CD4-positive, alpha-beta T cell (primary cell): ENCODE measurements around the gene POR. TPM values are rescaled to one million over a fixed set of nuclear protein-coding genes. Genes with fewer than 3 reads are reported as not detected.
"Not testable (repeated sequence)": the region's sequence is repeated elsewhere in the genome, so short reads cannot be mapped to it uniquely, and the experiment has no call there.

Source experiments
- ATAC-seq: fragments of 200-7000 bp; cut with Tn5 transposase; one replicate; pipeline ENCODE4 v1.10.0; 2022; ENCODE audit warnings: mild to moderate bottlenecking; ENCODE audit not compliant: poor library complexity
- CTCF ChIA-PET: fragments of 350-600 bp; sonication (Branson Sonifier 250); formaldehyde crosslinking; loops from one replicate; lab custom pipeline; 2021; ENCODE audit warnings: antibody characterized with exemption, inconsistent platforms; lab: Charles Lee
- POLR2A ChIA-PET: fragments of 350-600 bp; sonication (Branson Sonifier 250); formaldehyde crosslinking; loops from one replicate; lab custom pipeline; 2021; ENCODE audit warnings: antibody characterized with exemption, inconsistent platforms; lab: Charles Lee
- DNase-seq, 14 experiments: peaks; one replicate each; pipeline ENCODE4 v3.0.0-alpha.2; 2013 to 2020; ENCODE audit warnings: mixed read lengths in 2 of 14
- H3K27ac ChIP-seq, 2 donors: one replicate each; pipeline versions ENCODE4 v1.5.1 to v1.7.0; 2013; ENCODE audit warnings: low read length in 2 of 2, low read depth in 1 of 2, mild to moderate bottlenecking in 1 of 2
- H3K27me3 ChIP-seq, 2 experiments: 1 replicate in 1 of 2; 2 replicates in 1 of 2; pipeline versions ENCODE4 v1.6.1 to v1.7.0; 2013; ENCODE audit warnings: low read length in 2 of 2, control low read depth in 1 of 2, mild to moderate bottlenecking in 1 of 2, moderate library complexity in 1 of 2; ENCODE audit not compliant: insufficient read depth in 2 of 2, control insufficient read depth in 1 of 2
- H3K36me3 ChIP-seq: one replicate; pipeline ENCODE4 v1.6.1; 2013; ENCODE audit warnings: low read length, control low read depth; ENCODE audit not compliant: insufficient read depth
- H3K4me1 ChIP-seq: one replicate; pipeline ENCODE4 v1.6.1; 2013; ENCODE audit warnings: low read length, control low read depth; ENCODE audit not compliant: insufficient read depth
- H3K4me3 ChIP-seq: one replicate; pipeline ENCODE4 v1.5.1; 2013; ENCODE audit warnings: mild to moderate bottlenecking, low read length, moderate library complexity
- H3K9me3 ChIP-seq, 2 experiments: 1 replicate in 1 of 2; 2 replicates in 1 of 2; pipeline versions ENCODE4 v1.6.1 to v1.7.0; 2013; ENCODE audit warnings: low read length in 2 of 2, mild to moderate bottlenecking in 2 of 2, control low read depth in 1 of 2, moderate library complexity in 1 of 2; ENCODE audit not compliant: control insufficient read depth in 1 of 2, insufficient read depth in 1 of 2
- H3K27ac Mint-ChIP-seq: one replicate; pipeline ENCODE4 v1.8.0; 2020; ENCODE audit warnings: mixed read lengths
- H3K27me3 Mint-ChIP-seq: one replicate; pipeline ENCODE4 v1.8.0; 2021; ENCODE audit warnings: mixed read lengths
- H3K36me3 Mint-ChIP-seq: one replicate; pipeline ENCODE4 v1.8.0; 2021; ENCODE audit warnings: low read depth, mixed read lengths
- H3K4me1 Mint-ChIP-seq: one replicate; pipeline ENCODE4 v1.8.0; 2021; ENCODE audit warnings: low read depth, mixed read lengths
- H3K4me3 Mint-ChIP-seq: one replicate; pipeline ENCODE4 v1.8.0; 2020; ENCODE audit warnings: mild to moderate bottlenecking, mixed read lengths
- H3K9me3 Mint-ChIP-seq: one replicate; pipeline ENCODE4 v1.8.0; 2020; ENCODE audit warnings: mixed read lengths
- CTCF ChIP-seq: fragments of 200-600 bp; IDR thresholded peaks from one replicate; pipeline ENCODE4 v1.8.0; 2022; ENCODE audit warnings: antibody characterized with exemption, mild to moderate bottlenecking
- intact Hi-C, 2 experiments: fragments of 100-400 bp; cut with DNase I in 1 of 2; cut with micrococcal nuclease in 1 of 2; formaldehyde crosslinking; loops; one replicate each; pipeline versions ENCODE4 v1.15.1 to v1.9.0; 2023 to 2025; cut with DNase I, micrococcal nuclease
- total RNA-seq, 174 experiments: library from RNA in 2 of 174; stranded (reverse) in 2 of 174; gene quantifications; one replicate each; pipeline ENCODE4 v1.2.3 and lab custom pipeline; 2021 to 2026

The POR gene
- total RNA-seq, 2 experiments from 2014 or later, result 44.2 to 54.8 TPM

DNA sequence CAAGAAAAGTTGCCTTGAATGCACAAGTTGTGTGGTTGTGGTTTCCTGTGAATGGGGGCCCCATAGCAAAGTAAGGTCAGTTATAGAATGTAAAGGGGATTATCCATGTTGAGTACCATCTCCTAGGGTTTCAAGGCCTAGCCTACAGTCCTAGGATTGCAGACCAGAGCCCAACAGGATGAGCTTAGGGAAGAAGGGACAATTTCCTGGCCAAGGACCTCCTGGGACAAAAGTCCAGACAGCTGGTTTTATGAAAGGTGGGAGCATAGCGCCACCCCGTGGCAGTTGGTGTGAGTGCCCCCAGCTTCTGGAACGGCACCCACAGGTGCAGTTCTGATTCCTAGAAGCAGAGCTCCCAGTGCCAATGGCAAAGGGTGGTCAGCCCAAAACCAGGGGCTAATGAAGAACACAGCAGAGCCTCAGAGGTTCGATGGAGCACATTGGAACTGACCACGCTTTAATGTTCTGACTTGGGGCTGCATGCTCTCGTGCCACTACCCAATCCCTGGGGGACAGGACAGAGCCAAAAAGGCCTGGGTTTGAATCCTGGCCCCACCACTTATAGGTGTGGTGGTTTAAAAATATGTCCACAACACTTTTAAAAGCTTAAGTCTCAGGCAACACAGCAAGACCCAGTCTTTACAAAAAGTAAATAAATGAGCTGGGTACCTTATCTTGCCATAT lies 105.2 kb downstream of the POR start:
- Mint-ChIP-seq H3K27me3 (no peaks in the 10 kb centered on the region), H3K9me3 (no peaks in the 10 kb centered on the region), H3K4me1 (peaks cover 6% of the 10 kb centered on the region), H3K27ac (no peak overlapping the region), H3K4me3 (no peak overlapping the region), H3K36me3 (peaks cover 65% of the 10 kb centered on the region)
- no peak overlapping the region for H3K27ac ChIP-seq
- ChIA-PET CTCF (interaction anchor here (0.6 to 2.7 kb wide), 17 partner anchors 10 to 280 kb away, joined by 3 to 28 read pairs (median 3); partner anchors contain the start of genes POR and RHBDD2), POLR2A (interaction anchor here (0.7 to 1.6 kb wide), 6 partner anchors 11 to 258 kb away, joined by 3 to 10 read pairs (median 3); partner anchors contain the start of gene POR)
- H3K9me3 ChIP-seq, result no peaks in the 10 kb centered on the region
- ATAC-seq (peak; percentile 64), DNase-seq (peak; percentile 42 to 86 (median 66))
- H3K27me3 ChIP-seq, result no peaks in the 10 kb centered on the region
- intact Hi-C loops, result loop anchor here (1.0 to 10.0 kb wide), 2 partner anchors 154 to 495 kb away; no protein-coding TSS in a partner anchor
- peaks cover 17% of the 10 kb centered on the region for H3K36me3 ChIP-seq
- H3K4me1 ChIP-seq, result peaks cover 11% of the 10 kb centered on the region
- H3K4me3 ChIP-seq, result no peak overlapping the region
- peak; percentile 88 for TF ChIP-seq CTCF

GRCh38 chr7:76022026-76022780 lies 107.2 kb downstream of the POR start:
- ChIA-PET POLR2A (no interaction called here), CTCF (no interaction called here)
- no peak for DNase-seq
- Mint-ChIP-seq H3K4me1 (peaks cover 6% of the 10 kb centered on the region), H3K27me3 (no peaks in the 10 kb centered on the region), H3K9me3 (no peaks in the 10 kb centered on the region), H3K27ac (no peak overlapping the region), H3K4me3 (no peak overlapping the region), H3K36me3 (peaks cover 68% of the 10 kb centered on the region)
- no peak for ATAC-seq
- Histone ChIP-seq H3K27ac (no peak overlapping the region), H3K27me3 (no peaks in the 10 kb centered on the region), H3K4me1 (peaks cover 11% of the 10 kb centered on the region), H3K4me3 (no peak overlapping the region), H3K9me3 (no peaks in the 10 kb centered on the region), H3K36me3 (peaks cover 19% of the 10 kb centered on the region)
- intact Hi-C loops, result loop anchor here in 1 of 2 experiments (10.0 kb wide), 1 partner anchor 497 kb away; no protein-coding TSS in a partner anchor
- TF ChIP-seq CTCF, result no peak

GRCh38 chr7:76023002-76023401 lies 108.0 kb downstream of the POR start:
- Histone ChIP-seq H3K9me3 (no peaks in the 10 kb centered on the region), H3K4me3 (no peak overlapping the region), H3K27ac (no peak overlapping the region), H3K36me3 (peaks cover 19% of the 10 kb centered on the region), H3K4me1 (peaks cover 11% of the 10 kb centered on the region), H3K27me3 (no peaks in the 10 kb centered on the region)
- ChIA-PET POLR2A (no interaction called here), CTCF (no interaction called here)
- no peaks in the 10 kb centered on the region for H3K9me3 Mint-ChIP-seq
- no peaks in the 10 kb centered on the region for H3K27me3 Mint-ChIP-seq
- H3K36me3 Mint-ChIP-seq, result peaks cover 66% of the 10 kb centered on the region
- peaks cover 6% of the 10 kb centered on the region for H3K4me1 Mint-ChIP-seq
- DNase-seq (peak in 1 of 14 experiments; percentile 28), ATAC-seq (no peak)
- H3K27ac Mint-ChIP-seq, result no peak overlapping the region
- no peak overlapping the region for H3K4me3 Mint-ChIP-seq
- intact Hi-C loops, result loop anchor here in 1 of 2 experiments (10.0 kb wide), 1 partner anchor 498 kb away; no protein-coding TSS in a partner anchor
- TF ChIP-seq CTCF, result no peak

DNA sequence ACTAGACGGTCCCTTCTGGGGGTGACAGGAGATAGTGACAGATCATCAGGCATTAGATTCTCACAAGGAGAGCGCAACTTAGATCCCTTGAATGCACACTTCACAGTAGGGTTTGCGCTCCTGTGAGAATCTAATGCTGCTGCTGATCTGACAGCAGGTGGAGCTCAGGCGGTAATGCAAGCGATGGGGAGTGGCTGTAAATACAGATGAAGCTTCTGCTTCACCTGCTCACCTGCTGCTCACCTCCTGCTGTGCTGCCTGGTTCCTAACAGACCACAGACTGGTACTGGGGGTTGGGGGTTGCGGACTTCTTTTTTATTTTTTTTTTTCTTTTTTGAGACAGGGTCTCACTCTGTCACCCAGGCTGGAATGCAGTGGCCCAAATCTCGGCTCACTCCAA lies 114.7 kb downstream of the POR start:
- H3K4me3 ChIP-seq, H3K27me3 Mint-ChIP-seq, H3K27ac ChIP-seq, CTCF ChIA-PET, H3K4me1 Mint-ChIP-seq, H3K9me3 ChIP-seq, H3K36me3 ChIP-seq, DNase-seq, POLR2A ChIA-PET, H3K27me3 ChIP-seq, H3K9me3 Mint-ChIP-seq, H3K4me1 ChIP-seq, H3K27ac Mint-ChIP-seq, ATAC-seq, H3K4me3 Mint-ChIP-seq: not testable (repeated sequence)
- H3K36me3 Mint-ChIP-seq, result peaks cover 29% of the 10 kb centered on the region
- intact Hi-C loops, result loop anchor here in 1 of 2 experiments (10.0 kb wide), 1 partner anchor 505 kb away; no protein-coding TSS in a partner anchor
